Smooth muscle cell (in vitro differentiated cells): ENCODE results near the gene EEIG1. TPM values are rescaled to one million over a fixed set of nuclear protein-coding genes. Genes with fewer than 3 reads are reported as not detected.

Source experiments
- DNase-seq: peaks from one replicate; lab custom pipeline; 2025; ENCODE audit not compliant: unreplicated experiment; lab: John Stamatoyannopoulos, UW
- H2AFZ ChIP-seq: fragments of 200-600 bp; sonication (generic); 2 replicates; pipeline ENCODE4 v1.6.0; 2016; ENCODE audit warnings: antibody characterized with exemption, low read depth, mild to moderate bottlenecking
- H3F3A ChIP-seq: fragments of 200-600 bp; sonication (generic); 2 replicates; pipeline ENCODE4 v1.6.0; 2017; ENCODE audit warnings: antibody characterized with exemption, low read depth
- H3K27ac ChIP-seq: fragments of 200-600 bp; sonication (generic); 2 replicates; pipeline ENCODE4 v1.5.1; 2016; ENCODE audit warnings: low read depth, mild to moderate bottlenecking
- H3K27me3 ChIP-seq: fragments of 200-600 bp; sonication (generic); 2 replicates; pipeline ENCODE4 v1.6.1; 2016; ENCODE audit warnings: low read depth, mild to moderate bottlenecking
- H3K36me3 ChIP-seq: fragments of 200-600 bp; sonication (generic); 2 replicates; pipeline ENCODE4 v1.5.1; 2016; ENCODE audit warnings: low read depth
- H3K4me1 ChIP-seq: fragments of 200-600 bp; sonication (generic); 2 replicates; pipeline ENCODE4 v1.5.1; 2016; ENCODE audit warnings: low read depth
- H3K4me2 ChIP-seq: fragments of 200-600 bp; sonication (generic); 2 replicates; pipeline ENCODE4 v1.6.0; 2016; ENCODE audit warnings: mild to moderate bottlenecking
- H3K4me3 ChIP-seq: fragments of 200-600 bp; sonication (generic); 2 replicates; pipeline ENCODE4 v1.5.1; 2016; ENCODE audit warnings: mild to moderate bottlenecking
- H3K79me2 ChIP-seq: fragments of 200-600 bp; sonication (generic); 2 replicates; pipeline ENCODE4 v1.6.0; 2016; ENCODE audit warnings: low read depth, mild to moderate bottlenecking
- H3K9ac ChIP-seq: fragments of 200-600 bp; sonication (generic); 2 replicates; pipeline ENCODE4 v1.6.0; 2016; ENCODE audit warnings: low read depth
- H3K9me3 ChIP-seq: fragments of 200-600 bp; sonication (generic); replicated peaks from 2 replicates; pipeline ENCODE4 v1.5.1; 2016; ENCODE audit warnings: low read depth
- H4K20me1 ChIP-seq: fragments of 200-600 bp; sonication (generic); 2 replicates; pipeline ENCODE4 v1.6.0; 2016; ENCODE audit warnings: low read depth
- CTCF ChIP-seq: fragments of 200-600 bp; sonication (generic); IDR thresholded peaks from 2 replicates; pipeline ENCODE4 v1.5.1; 2017; ENCODE audit warnings: borderline replicate concordance, mild to moderate bottlenecking, antibody characterized with exemption; ENCODE audit not compliant: insufficient read depth, poor library complexity, severe bottlenecking
- whole genome bisulfite sequencing: methylation state at CpG from one replicate; pipeline ENCODE4 v1.1.7; 2016; ENCODE audit warnings: low lambda C conversion rate; 5-methylcytosine and 5-hydroxymethylcytosine counted together
- polyA plus RNA-seq: library from polyadenylated mRNA; unstranded; fragments of >200 nt; fragmentation: Nextera tagmentation; extraction: Ambion mirVana; gene quantifications from 2 replicates; pipeline ENCODE4 v1.2.1, GENCODE V29; 2016
- total RNA-seq: library from RNA; depleted of rRNA; stranded (reverse); fragments of >200 nt; gene quantifications from 2 replicates; pipeline ENCODE4 v1.2.3, GENCODE V29; 2014

The EEIG1 gene
- total and polyA plus RNA-seq, 2 experiments from 2014 or later, result 9.2 to 18.1 TPM

- Histone ChIP-seq H3K27ac (no peak overlapping the region), H3K27me3 (no peaks in the 10 kb centered on the region), H3K4me3 (no peak overlapping the region), H3K9me3 (no peaks in the 10 kb centered on the region), H2AFZ (no peak overlapping the region), H4K20me1 (no peaks in the 10 kb centered on the region), H3F3A (no peaks in the 10 kb centered on the region), H3K79me2 (no peaks in the 10 kb centered on the region), H3K4me1 (no peaks in the 10 kb centered on the region), H3K4me2 (no peak overlapping the region), H3K36me3 (no peaks in the 10 kb centered on the region), H3K9ac (no peak overlapping the region)
- DNase-seq, result no peak
- 64% methylated on average over 4 of the region's 4 CpGs for WGBS
- TF ChIP-seq CTCF, result no peak
Measured at GRCh38 chr9:127989094-127989493, 8.3 kb upstream of the EEIG1 start.

- DNase-seq, result no peak
- Histone ChIP-seq H3K4me3 (no peak overlapping the region), H2AFZ (no peak overlapping the region), H3K4me2 (no peak overlapping the region), H3F3A (peaks cover 2% of the 10 kb centered on the region), H3K27ac (no peak overlapping the region), H3K36me3 (no peaks in the 10 kb centered on the region), H3K79me2 (no peaks in the 10 kb centered on the region), H3K9ac (no peak overlapping the region), H4K20me1 (no peaks in the 10 kb centered on the region), H3K9me3 (no peaks in the 10 kb centered on the region), H3K27me3 (no peaks in the 10 kb centered on the region), H3K4me1 (peaks cover 2% of the 10 kb centered on the region)
- no peak for TF ChIP-seq CTCF
- 85% methylated on average over 9 of the region's 9 CpGs for WGBS
Measured at GRCh38 chr9:127987103-127987614, 6.4 kb upstream of the EEIG1 start.

GRCh38 chr9:127985011-127985410, 4.2 kb upstream of the EEIG1 start:
- DNase-seq, result no peak
- Histone ChIP-seq H3K36me3 (no peaks in the 10 kb centered on the region), H3K79me2 (peaks cover 3% of the 10 kb centered on the region), H3F3A (peaks cover 4% of the 10 kb centered on the region), H3K27ac (no peak overlapping the region), H3K4me3 (no peak overlapping the region), H3K4me2 (no peak overlapping the region), H2AFZ (no peak overlapping the region), H3K9ac (no peak overlapping the region), H3K4me1 (peaks cover 12% of the 10 kb centered on the region), H3K9me3 (no peaks in the 10 kb centered on the region), H3K27me3 (no peaks in the 10 kb centered on the region), H4K20me1 (peaks cover 2% of the 10 kb centered on the region)
- WGBS, result 92% methylated on average over 3 of the region's 3 CpGs
- TF ChIP-seq CTCF, result no peak

DNA sequence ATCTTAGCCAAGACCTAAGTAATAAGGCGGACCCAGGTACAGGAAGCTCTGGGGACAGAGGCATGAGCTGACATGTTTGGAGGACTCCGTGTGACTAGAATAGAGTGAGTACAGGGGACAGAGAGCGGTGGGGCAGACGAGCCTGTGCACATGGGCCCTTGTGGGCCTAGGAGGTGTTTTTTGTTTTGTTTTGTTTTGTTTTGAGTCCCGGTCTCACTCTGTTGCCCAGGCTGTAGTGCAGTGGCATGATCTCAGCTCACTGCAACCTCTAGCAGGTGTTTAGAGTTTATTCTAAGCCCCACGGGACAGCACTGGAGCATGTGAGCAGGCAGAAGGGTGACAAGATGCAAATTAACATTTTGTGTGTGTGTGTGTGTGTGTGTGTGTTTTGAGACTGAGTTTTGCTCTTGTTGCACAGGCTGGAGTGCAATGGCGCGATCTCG, 3.1 kb upstream of the EEIG1 start:
- 90% methylated on average over 9 of the region's 9 CpGs for WGBS
- H3K4me3 ChIP-seq, result no peak overlapping the region
- no peak for DNase-seq
- H3K4me1 ChIP-seq, result peaks cover 17% of the 10 kb centered on the region
- H3K9ac ChIP-seq, result no peak overlapping the region
- H3K27me3 ChIP-seq, result no peaks in the 10 kb centered on the region
- TF ChIP-seq CTCF, result no peak
- no peak overlapping the region for H3K27ac ChIP-seq
- H3K79me2 ChIP-seq, result peaks cover 14% of the 10 kb centered on the region
- H3F3A ChIP-seq, result peaks cover 8% of the 10 kb centered on the region
- no peaks in the 10 kb centered on the region for H3K36me3 ChIP-seq
- H2AFZ ChIP-seq, result no peak overlapping the region
- H3K4me2 ChIP-seq, result no peak overlapping the region
- peaks cover 14% of the 10 kb centered on the region for H4K20me1 ChIP-seq
- no peaks in the 10 kb centered on the region for H3K9me3 ChIP-seq
